IMR-90 (cell line): Measurements from ENCODE around the gene RIPPLY3. TPM values are rescaled to one million over a fixed set of nuclear protein-coding genes. Genes with fewer than 3 reads are reported as not detected.

Source experiments
- ATAC-seq: fragments of 200-7000 bp; cut with Tn5 transposase; 2 replicates; pipeline ENCODE4 v1.9.1; 2020; ENCODE audit warnings: low read depth, mild to moderate bottlenecking, moderate library complexity
- BruUV-seq: library from RNA; stranded (reverse); fragments of 400-500 nt; replicated peaks from 2 replicates; lab custom pipeline; 2021; lab: Mats Ljungman, UMichigan
- CTCF ChIA-PET: fragments of 300-600 bp; formaldehyde crosslinking; extraction: SDS; loops from one replicate; lab custom pipeline; 2021; ENCODE audit warnings: antibody characterized with exemption; lab: Yijun Ruan, JAX
- POLR2A ChIA-PET: fragments of 300-600 bp; sonication (Branson Sonifier 250); formaldehyde crosslinking; loops from one replicate; lab custom pipeline; 2022; ENCODE audit warnings: antibody characterized with exemption; ENCODE audit not compliant: unreplicated experiment; lab: Charles Lee
- DNase-seq: peaks from one replicate; pipeline ENCODE4 v3.0.0; 2013
- H2AFZ ChIP-seq: replicated peaks from 2 replicates; pipeline ENCODE3; 2013; ENCODE audit warnings: low read length, mild to moderate bottlenecking; ENCODE audit not compliant: poor library complexity
- H2AK5ac ChIP-seq: 2 replicates; pipeline ENCODE4 v1.6.1; 2013; ENCODE audit warnings: low read depth, low read length, inconsistent platforms
- H2AK9ac ChIP-seq: replicated peaks from 2 replicates; pipeline ENCODE3; 2013; ENCODE audit warnings: mild to moderate bottlenecking, low read depth, low read length, moderate library complexity; ENCODE audit not compliant: poor library complexity
- H2BK120ac ChIP-seq: 2 replicates; pipeline ENCODE4 v1.6.1; 2013; ENCODE audit warnings: low read depth, low read length, inconsistent platforms
- H2BK15ac ChIP-seq: 3 replicates; pipeline ENCODE4 v1.6.1; 2013; ENCODE audit warnings: low read depth, low read length, inconsistent platforms
- H2BK20ac ChIP-seq: 2 replicates; pipeline ENCODE4 v1.6.1; 2013; ENCODE audit warnings: low read depth, mild to moderate bottlenecking, inconsistent platforms, low read length, moderate library complexity
- H2BK5ac ChIP-seq: 2 replicates; pipeline ENCODE4 v1.6.1; 2013; ENCODE audit warnings: mild to moderate bottlenecking, low read depth, low read length, inconsistent platforms; ENCODE audit not compliant: poor library complexity, severe bottlenecking
- H3K14ac ChIP-seq: replicated peaks from 2 replicates; pipeline ENCODE4 v1.6.1; 2013; ENCODE audit warnings: low read depth, low read length, inconsistent platforms
- H3K18ac ChIP-seq: 2 replicates; pipeline ENCODE4 v1.6.1; 2013; ENCODE audit warnings: low read depth, low read length, control low read depth
- H3K23ac ChIP-seq: 2 replicates; pipeline ENCODE4 v1.6.1; 2013; ENCODE audit warnings: low read depth, low read length, inconsistent platforms
- H3K27ac ChIP-seq: 2 replicates; pipeline ENCODE4 v1.5.1; 2013; ENCODE audit warnings: mild to moderate bottlenecking, control low read depth, low read length; ENCODE audit not compliant: insufficient read depth
- H3K27me3 ChIP-seq: 2 replicates; pipeline ENCODE4 v1.6.1; 2013; ENCODE audit warnings: low read length; ENCODE audit not compliant: control insufficient read depth, insufficient read depth
- H3K36me3 ChIP-seq: 2 replicates; pipeline ENCODE4 v1.6.1; 2013; ENCODE audit warnings: low read length, mixed read lengths; ENCODE audit not compliant: control insufficient read depth, insufficient read depth
- H3K4ac ChIP-seq: 2 replicates; pipeline ENCODE4 v1.6.1; 2013; ENCODE audit warnings: low read depth, low read length, inconsistent platforms
- H3K4me1 ChIP-seq: 2 replicates; pipeline ENCODE4 v1.6.1; 2013; ENCODE audit warnings: low read length, mixed read lengths; ENCODE audit not compliant: control insufficient read depth, insufficient read depth
- H3K4me2 ChIP-seq: 2 replicates; pipeline ENCODE4 v1.6.1; 2013; ENCODE audit warnings: low read depth, mild to moderate bottlenecking, control low read depth, low read length, moderate library complexity
- H3K4me3 ChIP-seq: 2 replicates; pipeline ENCODE4 v1.5.1; 2013; ENCODE audit warnings: low read depth, mild to moderate bottlenecking, control low read depth, low read length, moderate library complexity; ENCODE audit not compliant: insufficient read depth
- H3K56ac ChIP-seq: 2 replicates; pipeline ENCODE4 v1.6.1; 2013; ENCODE audit warnings: low read length, inconsistent platforms; ENCODE audit not compliant: insufficient read depth; ENCODE audit errors: extremely low read depth
- H3K79me1 ChIP-seq, 2 experiments: 2 replicates each; pipeline ENCODE4 v1.6.1; 2013; ENCODE audit warnings: low read length in 2 of 2, inconsistent platforms in 1 of 2, low read depth in 1 of 2
- H3K9ac ChIP-seq: 2 replicates; pipeline ENCODE4 v1.6.1; 2013; ENCODE audit warnings: low read depth, low read length, control low read depth
- H3K9me1 ChIP-seq: 2 replicates; pipeline ENCODE4 v1.6.1; 2013; ENCODE audit warnings: low read length, inconsistent platforms; ENCODE audit not compliant: insufficient read depth
- H3K9me3 ChIP-seq: 2 replicates; pipeline ENCODE4 v1.6.1; 2013; ENCODE audit warnings: low read length; ENCODE audit not compliant: control insufficient read depth, insufficient read depth
- H4K20me1 ChIP-seq: 2 replicates; pipeline ENCODE4 v1.6.1; 2013; ENCODE audit warnings: low read length, inconsistent platforms; ENCODE audit not compliant: insufficient read depth
- H4K5ac ChIP-seq: 2 replicates; pipeline ENCODE4 v1.6.1; 2013; ENCODE audit warnings: mild to moderate bottlenecking, low read depth, low read length, control low read depth
- H4K8ac ChIP-seq, 2 experiments: 2 replicates each; pipeline ENCODE4 v1.6.1; 2013; ENCODE audit warnings: low read depth in 2 of 2, low read length in 2 of 2, control low read depth in 1 of 2, inconsistent platforms in 1 of 2
- H4K91ac ChIP-seq: 2 replicates; pipeline ENCODE4 v1.6.1; 2013; ENCODE audit warnings: low read depth, low read length, inconsistent platforms; ENCODE audit not compliant: insufficient read depth
- BHLHE40 ChIP-seq: fragments of 150-350 bp; IDR thresholded peaks from 2 replicates; pipeline ENCODE4 v1.6.1; 2016; ENCODE audit warnings: mild to moderate bottlenecking, low read depth, low read length
- ELK1 ChIP-seq: fragments of 150-350 bp; IDR thresholded peaks from 2 replicates; pipeline ENCODE4 v1.6.1; 2016; ENCODE audit warnings: low read depth, mild to moderate bottlenecking, low read length, moderate library complexity, borderline replicate concordance
- MAFK ChIP-seq: IDR thresholded peaks from 2 replicates; pipeline ENCODE4 v1.6.1; 2012; ENCODE audit warnings: low read depth, low read length, improper control_type of control experiment
- POLR2A ChIP-seq: IDR thresholded peaks from 2 replicates; pipeline ENCODE4 v1.6.1; 2012; ENCODE audit warnings: mild to moderate bottlenecking, low read depth, low read length
- RCOR1 ChIP-seq: IDR thresholded peaks from 2 replicates; pipeline ENCODE4 v1.6.1; 2012; ENCODE audit warnings: mild to moderate bottlenecking, low read length, improper control_type of control experiment; ENCODE audit not compliant: insufficient replicate concordance
- RFX5 ChIP-seq: IDR thresholded peaks from 2 replicates; pipeline ENCODE4 v1.8.0; 2012; ENCODE audit warnings: low read depth, mild to moderate bottlenecking, low read length, moderate library complexity
- WGBS, 2 experiments: methylation state at CpG; one replicate each; pipeline versions ENCODE4 v1.1.5 to v1.1.7; 2013; ENCODE audit warnings: missing lambda C conversion rate in 2 of 2; ENCODE audit not compliant: insufficient read length in 1 of 2; ENCODE audit errors: extremely low coverage in 2 of 2; 5-methylcytosine and 5-hydroxymethylcytosine counted together
- dilution Hi-C: fragments of 300-500 bp; cut with HindIII; formaldehyde crosslinking; loops from one replicate; pipeline ENCODE4 v1.14.3; 2018; ENCODE audit warnings: low sequenced_read_pairs; ENCODE audit not compliant: unreplicated experiment
- in situ Hi-C: fragments of 300-500 bp; cut with MboI; formaldehyde crosslinking; loops from 3 replicates; pipeline ENCODE4 v1.14.3; 2019; ENCODE audit warnings: low sequenced_read_pairs, inconsistent platforms, mixed read lengths
- intact Hi-C: fragments of 100-400 bp; cut with micrococcal nuclease; formaldehyde crosslinking; loops from 2 replicates; pipeline ENCODE4 v1.10.0; 2022
- polyA plus RNA-seq, 3 experiments: library from polyadenylated mRNA; depleted of rRNA; stranded (reverse); fragments of >200 nt; gene quantifications; 2 replicates each; pipeline ENCODE4 v1.2.3, GENCODE V29; 2012; ENCODE audit warnings: low replicate concordance in 1 of 3
- total RNA-seq: library from RNA; depleted of rRNA; stranded (reverse); fragments of >200 nt; gene quantifications from 2 replicates; pipeline ENCODE4 v1.2.3, GENCODE V29; 2012
- TF ChIP-seq, protein P1 (sequence below): conservative IDR thresholded peaks from 2 replicates; pipeline ENCODE4 v1.5.1; 2012; ENCODE audit warnings: mild to moderate bottlenecking, low read depth, low read length, improper control_type of control experiment

Gene RIPPLY3
- total and polyA plus RNA-seq, 2 of the 4 experiments (the other 2 are of a cell fraction) = 0.10 TPM; not detected in 1

DNA sequence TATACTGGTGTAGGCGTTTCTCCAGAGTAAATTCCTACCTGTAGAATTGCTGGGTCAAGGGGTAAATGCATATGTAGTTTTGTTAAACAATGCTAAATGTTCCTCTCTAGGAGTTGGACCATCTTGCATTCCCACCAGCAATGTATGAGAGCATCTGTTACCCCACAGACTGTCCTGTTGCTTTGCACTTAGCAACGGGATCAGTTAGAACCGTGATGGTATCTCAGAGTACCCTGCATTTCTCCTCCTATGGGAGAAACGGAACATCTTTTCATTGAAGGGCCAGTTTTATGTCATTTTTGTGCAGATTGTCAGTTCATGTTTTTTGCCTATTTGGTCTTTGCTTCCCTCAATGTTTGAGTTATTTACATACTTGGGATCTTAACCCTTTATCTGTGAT lies 18.0 kb upstream of the RIPPLY3 start:
- intact Hi-C loops (loop anchor here (2.0 kb wide), 1 partner anchor 84 kb away; the partner anchor contains the start of genes PIGP and TTC3), in situ Hi-C loops (no loop called here), dilution Hi-C loops (no loop called here)
- no peak overlapping the region for H2AK5ac ChIP-seq
- H3K18ac ChIP-seq = no peak overlapping the region
- CTCF ChIA-PET = no interaction called here
- H3K4me2 ChIP-seq = no peak overlapping the region
- H3K4me3 ChIP-seq = no peak overlapping the region
- no peak overlapping the region; the same call in 1 of the 2 replicates for H3K23ac ChIP-seq
- H3K9me1 ChIP-seq = 0 out of 2 replicates have a peak, but pooled peaks cover 7% of the 10 kb centered on the region
- H3K79me1 ChIP-seq = peaks cover 0 to 8% of the 10 kb centered on the region in 2 experiments; a peak in 1 of 4 replicates
- no peak overlapping the region for H3K14ac ChIP-seq
- no peak for ATAC-seq
- H3K56ac ChIP-seq = no peak overlapping the region
- peaks cover 6% of the 10 kb centered on the region; the same call in 1 of the 2 replicates for H3K4me1 ChIP-seq
- no peaks in the 10 kb centered on the region for H3K36me3 ChIP-seq
- H4K20me1 ChIP-seq = no peaks in the 10 kb centered on the region
- peak overlapping the region; percentile 28 for H2BK5ac ChIP-seq
- no peak overlapping the region for H2BK120ac ChIP-seq
- POLR2A ChIA-PET = no interaction called here
- H4K91ac ChIP-seq = no peak overlapping the region
- H3K27me3 ChIP-seq = no peaks in the 10 kb centered on the region
- H3K9ac ChIP-seq = no peak overlapping the region
- H2AFZ ChIP-seq = no peak overlapping the region
- no peak overlapping the region for H2BK20ac ChIP-seq
- H4K5ac ChIP-seq = no peak overlapping the region
- TF ChIP-seq POLR2A (no peak), BHLHE40 (no peak), ELK1 (no peak), MAFK (no peak), RFX5 (no peak), RCOR1 (no peak)
- TF ChIP-seq, protein P1, sequence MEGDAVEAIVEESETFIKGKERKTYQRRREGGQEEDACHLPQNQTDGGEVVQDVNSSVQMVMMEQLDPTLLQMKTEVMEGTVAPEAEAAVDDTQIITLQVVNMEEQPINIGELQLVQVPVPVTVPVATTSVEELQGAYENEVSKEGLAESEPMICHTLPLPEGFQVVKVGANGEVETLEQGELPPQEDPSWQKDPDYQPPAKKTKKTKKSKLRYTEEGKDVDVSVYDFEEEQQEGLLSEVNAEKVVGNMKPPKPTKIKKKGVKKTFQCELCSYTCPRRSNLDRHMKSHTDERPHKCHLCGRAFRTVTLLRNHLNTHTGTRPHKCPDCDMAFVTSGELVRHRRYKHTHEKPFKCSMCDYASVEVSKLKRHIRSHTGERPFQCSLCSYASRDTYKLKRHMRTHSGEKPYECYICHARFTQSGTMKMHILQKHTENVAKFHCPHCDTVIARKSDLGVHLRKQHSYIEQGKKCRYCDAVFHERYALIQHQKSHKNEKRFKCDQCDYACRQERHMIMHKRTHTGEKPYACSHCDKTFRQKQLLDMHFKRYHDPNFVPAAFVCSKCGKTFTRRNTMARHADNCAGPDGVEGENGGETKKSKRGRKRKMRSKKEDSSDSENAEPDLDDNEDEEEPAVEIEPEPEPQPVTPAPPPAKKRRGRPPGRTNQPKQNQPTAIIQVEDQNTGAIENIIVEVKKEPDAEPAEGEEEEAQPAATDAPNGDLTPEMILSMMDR = no peak
- no TSS peak for BruUV-seq
- no peak overlapping the region for H3K27ac ChIP-seq
- no peak overlapping the region for H2BK15ac ChIP-seq
- H3K4ac ChIP-seq = no peak overlapping the region
- peak overlapping the region in 1 of 2 experiments; percentile 24; a peak in 1 of 4 replicates for H4K8ac ChIP-seq
- DNase-seq = no peak
- no peaks in the 10 kb centered on the region for H3K9me3 ChIP-seq
- no CpG with 5 or more reads among the region's 4 CpGs for WGBS, 2 experiments
- H2AK9ac ChIP-seq = no peak overlapping the region
